K562 (cell line): ENCODE measurements around the gene GPR35. TPM values are rescaled to one million over a fixed set of nuclear protein-coding genes. Genes with fewer than 3 reads are reported as not detected.

ENCODE experiments used
- ARHGAP35 ChIP-seq: fragments of 450-650 bp; IDR thresholded peaks from 2 replicates; pipeline ENCODE4 v1.6.1; 2018; ENCODE audit not compliant: partially characterized antibody
- HDAC8 ChIP-seq: fragments of 450-650 bp; IDR thresholded peaks from 2 replicates; pipeline ENCODE4 v1.6.1; 2016; ENCODE audit warnings: mild to moderate bottlenecking, missing genetic modification characterization, moderate library complexity, missing compliant biosample characterization
- HEY1 ChIP-seq: fragments of 250-450 bp; sonication (Bioruptor Pico); IDR thresholded peaks from 2 replicates; pipeline ENCODE4 v1.5.0; 2020; ENCODE audit warnings: mild to moderate bottlenecking, moderate library complexity, borderline replicate concordance
- HSF4 ChIP-seq: fragments of 250-450 bp; sonication (Bioruptor Pico); IDR thresholded peaks from 2 replicates; pipeline ENCODE4 v2.1.2; 2022; ENCODE audit warnings: mild to moderate bottlenecking, moderate library complexity, borderline replicate concordance
- IRF9 ChIP-seq: fragments of 450-650 bp; IDR thresholded peaks from 2 replicates; pipeline ENCODE4 v1.6.1; 2016; ENCODE audit warnings: missing biosample characterization, missing genetic modification characterization
- NR2F6 ChIP-seq: fragments of 450-650 bp; formaldehyde crosslinking; IDR thresholded peaks from 2 replicates; pipeline ENCODE4 v1.4.0; 2020; ENCODE audit warnings: mild to moderate bottlenecking
- PRPF4 ChIP-seq: fragments of 200-400 bp; formaldehyde crosslinking; IDR thresholded peaks from one replicate; pipeline ENCODE4 v1.6.1; 2017; ENCODE audit warnings: low read length, low read depth, mild to moderate bottlenecking; ENCODE audit not compliant: insufficient read depth, poor library complexity, severe bottlenecking
- RERE ChIP-seq: sonication (generic); formaldehyde crosslinking; IDR thresholded peaks from 2 replicates; pipeline ENCODE4 v1.8.0; 2023; ENCODE audit warnings: missing genetic modification reagents, mild to moderate bottlenecking, borderline replicate concordance
- SMARCE1 ChIP-seq: fragments of 450-650 bp; IDR thresholded peaks from 2 replicates; pipeline ENCODE4 v1.7.1; 2016; ENCODE audit warnings: mild to moderate bottlenecking
- SP1 ChIP-seq: sonication (generic); formaldehyde crosslinking; IDR thresholded peaks from 2 replicates; pipeline ENCODE4 v1.8.1; 2022; ENCODE audit warnings: mild to moderate bottlenecking, missing genetic modification reagents
- SRSF7 ChIP-seq: fragments of 200-400 bp; formaldehyde crosslinking; optimal IDR thresholded peaks from 2 replicates; pipeline ENCODE3; 2017; ENCODE audit warnings: mild to moderate bottlenecking, low read depth, low read length
- TRIM28 ChIP-seq: fragments of 450-650 bp; IDR thresholded peaks from 2 replicates; pipeline ENCODE4 v1.6.1; 2017
- USF2 ChIP-seq: sonication (generic); formaldehyde crosslinking; IDR thresholded peaks from 2 replicates; pipeline ENCODE4 v1.5.0; 2020; ENCODE audit warnings: missing genetic modification reagents
- ZNF165 ChIP-seq: fragments of 250-450 bp; sonication (Bioruptor Pico); IDR thresholded peaks from 2 replicates; pipeline ENCODE4 v1.4.0; 2020; ENCODE audit warnings: borderline replicate concordance
- ZNF347 ChIP-seq: fragments of 450-650 bp; formaldehyde crosslinking; IDR thresholded peaks from 2 replicates; pipeline ENCODE4 v1.4.0; 2020; ENCODE audit warnings: low read depth, mild to moderate bottlenecking, moderate library complexity
- ZNF384 ChIP-seq: IDR thresholded peaks from 2 replicates; pipeline ENCODE4 v1.6.1; 2012; ENCODE audit warnings: low read depth, low read length, improper control_type of control experiment
- ZNF444 ChIP-seq: fragments of 250-450 bp; sonication (Bioruptor Pico); IDR thresholded peaks from 2 replicates; pipeline ENCODE4 v1.4.0; 2020; ENCODE audit warnings: mild to moderate bottlenecking, moderate library complexity
- ZNF449 ChIP-seq: fragments of 250-450 bp; sonication (Bioruptor Pico); IDR thresholded peaks from 2 replicates; pipeline ENCODE4 v1.8.0; 2022; ENCODE audit warnings: moderate library complexity, mild to moderate bottlenecking, inconsistent platforms
- ZSCAN29 ChIP-seq: fragments of 450-650 bp; IDR thresholded peaks from 2 replicates; pipeline ENCODE4 v1.6.1; 2017
- ZZZ3 ChIP-seq: fragments of 450-650 bp; IDR thresholded peaks from 2 replicates; pipeline ENCODE4 v1.6.1; 2016; ENCODE audit warnings: antibody characterized with exemption, mild to moderate bottlenecking, moderate library complexity
- polyA plus RNA-seq, 8 experiments: library from polyadenylated mRNA; depleted of rRNA in 4 of 8; stranded (reverse) in 5 of 8; unstranded in 3 of 8; fragments of >200 nt; fragmentation: Nextera tagmentation in 2 of 8; fragmentation: Illumina TruSeq in 1 of 8; extraction: Ambion mirVana in 2 of 8; extraction: Trizol in 1 of 8; gene quantifications; 2 replicates each; pipeline versions ENCODE4 v1.2.1 to v1.2.3, GENCODE V29; 2011 to 2014; ENCODE audit warnings: inconsistent platforms in 1 of 8, missing spikeins in 1 of 8
- total RNA-seq, 7 experiments: library from RNA; depleted of rRNA in 6 of 7; stranded (reverse); fragments of >200 nt in 6 of 7; fragmentation: Illumina TruSeq in 2 of 7; extraction: Trizol in 2 of 7; gene quantifications; 2 replicates each; pipeline versions ENCODE4 v1.2.1 to v1.2.3, GENCODE V29; 2011 to 2021; ENCODE audit warnings: low replicate concordance in 1 of 7
- TF ChIP-seq, protein P1 (sequence below): fragments of 250-450 bp; sonication (Bioruptor Pico); IDR thresholded peaks from 2 replicates; pipeline ENCODE4 v1.9.0; 2021; ENCODE audit warnings: mild to moderate bottlenecking

GPR35 gene
- total and polyA plus RNA-seq, 9 of the 15 experiments (the other 6 are each of a cell fraction or from before 2014, with no cell fraction given) = 0.04 to 0.50 (median 0.29) TPM; not detected in 3

DNA sequence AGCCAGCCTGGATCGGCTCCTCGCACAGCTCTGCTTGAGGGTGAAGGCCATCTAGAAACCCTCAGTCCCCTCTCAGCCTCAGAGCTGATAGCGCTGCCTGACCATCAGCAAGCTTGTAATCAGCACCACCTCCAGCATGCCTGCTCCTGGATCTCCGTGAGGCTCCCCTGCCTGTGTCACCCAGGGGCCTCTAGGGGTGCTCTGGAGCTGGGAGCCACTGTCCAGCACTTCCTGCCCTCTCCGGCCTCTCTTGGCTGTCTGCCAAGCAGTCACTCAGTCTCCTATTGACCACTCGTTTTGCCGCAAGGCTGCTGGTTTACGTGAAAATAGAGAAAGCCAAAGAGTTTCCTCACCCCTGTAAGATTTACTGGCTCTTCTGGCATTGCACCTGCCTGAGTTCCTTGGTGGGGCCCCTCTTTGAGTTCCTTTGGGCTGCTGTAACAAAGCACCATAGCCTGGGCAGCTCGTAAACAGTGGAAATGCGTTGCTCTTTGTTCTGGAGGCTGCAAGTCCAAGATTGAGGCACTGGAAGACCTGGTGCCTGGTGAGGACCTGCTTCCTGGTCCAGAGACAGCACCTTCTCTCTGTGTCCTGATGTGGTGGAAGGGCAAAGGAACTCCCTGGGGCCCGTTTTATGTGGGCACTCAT is 20.9 kb upstream of the GPR35 start (continued):
- no peak for TF ChIP-seq RERE (CRISPR knock-in tag)
- TF ChIP-seq, protein P1, sequence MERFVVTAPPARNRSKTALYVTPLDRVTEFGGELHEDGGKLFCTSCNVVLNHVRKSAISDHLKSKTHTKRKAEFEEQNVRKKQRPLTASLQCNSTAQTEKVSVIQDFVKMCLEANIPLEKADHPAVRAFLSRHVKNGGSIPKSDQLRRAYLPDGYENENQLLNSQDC = no peak
- no peak for TF ChIP-seq NR2F6
- peak; percentile 39; the same call in 1 of the 2 replicates for TF ChIP-seq TRIM28
- TF ChIP-seq ZSCAN29 = no peak
- no peak for TF ChIP-seq PRPF4
- no peak for TF ChIP-seq ARHGAP35
- TF ChIP-seq HEY1 (CRISPR knock-in tag) = no peak
- TF ChIP-seq SMARCE1 = no peak
- TF ChIP-seq IRF9 = no peak
- no peak for TF ChIP-seq ZZZ3
- TF ChIP-seq ZNF449 (CRISPR knock-in tag) = no peak
- TF ChIP-seq USF2 (CRISPR knock-in tag) = no peak
- no peak for TF ChIP-seq ZNF165 (CRISPR knock-in tag)
- no peak for TF ChIP-seq SRSF7
- no peak for TF ChIP-seq ZNF384
- no peak for TF ChIP-seq HSF4 (CRISPR knock-in tag)
- no peak for TF ChIP-seq SP1 (CRISPR knock-in tag)
- TF ChIP-seq HDAC8 (tag) = no peak
- TF ChIP-seq ZNF444 (CRISPR knock-in tag) = no peak
- TF ChIP-seq ZNF347 (CRISPR knock-in tag) = no peak
